WTC11 (cell line): ENCODE measurements around the gene SORCS2.

Experiments used
- AFF4 ChIP-seq: sonication (generic); formaldehyde crosslinking; IDR thresholded peaks from 2 replicates; pipeline ENCODE4 v1.8.1; 2023; ENCODE audit warnings: mild to moderate bottlenecking, missing genetic modification reagents, borderline replicate concordance
- ARID4B ChIP-seq: sonication (generic); formaldehyde crosslinking; IDR thresholded peaks from 2 replicates; pipeline ENCODE4 v1.8.0; 2023; ENCODE audit warnings: missing genetic modification reagents, mild to moderate bottlenecking, borderline replicate concordance
- ATF2 ChIP-seq: sonication (generic); formaldehyde crosslinking; IDR thresholded peaks from 2 replicates; pipeline ENCODE4 v1.8.1; 2022; ENCODE audit warnings: low read depth, missing genetic modification reagents, borderline replicate concordance
- CREM ChIP-seq: sonication (generic); formaldehyde crosslinking; IDR thresholded peaks from 2 replicates; pipeline ENCODE4 v1.8.1; 2022; ENCODE audit warnings: mild to moderate bottlenecking, missing genetic modification reagents, moderate library complexity
- GABPB1 ChIP-seq: sonication (generic); formaldehyde crosslinking; IDR thresholded peaks from 2 replicates; pipeline ENCODE4 v1.8.1; 2023; ENCODE audit warnings: mild to moderate bottlenecking, missing genetic modification reagents
- NFATC4 ChIP-seq: fragments of 250-450 bp; sonication (Bioruptor Pico); IDR thresholded peaks from 2 replicates; pipeline ENCODE4 v1.9.0; 2021; ENCODE audit warnings: mild to moderate bottlenecking
- USF2 ChIP-seq: sonication (generic); formaldehyde crosslinking; IDR thresholded peaks from 2 replicates; pipeline ENCODE4 v1.8.1; 2023; ENCODE audit warnings: mild to moderate bottlenecking, missing genetic modification reagents, moderate library complexity
- ZBTB21 ChIP-seq: sonication (generic); formaldehyde crosslinking; IDR thresholded peaks from 2 replicates; pipeline ENCODE4 v1.8.1; 2023; ENCODE audit warnings: mild to moderate bottlenecking, missing genetic modification reagents, borderline replicate concordance
- ZNF232 ChIP-seq: sonication (generic); formaldehyde crosslinking; IDR thresholded peaks from 2 replicates; pipeline ENCODE4 v1.8.0; 2022; ENCODE audit warnings: mild to moderate bottlenecking, missing genetic modification reagents
- ZNF263 ChIP-seq: sonication (generic); formaldehyde crosslinking; IDR thresholded peaks from 2 replicates; pipeline ENCODE4 v1.8.1; 2022; ENCODE audit warnings: low read depth, mild to moderate bottlenecking, moderate library complexity, missing genetic modification reagents
- TF ChIP-seq, protein P1 (sequence below): fragments of 200-600 bp; IDR thresholded peaks from 2 replicates; pipeline ENCODE4 v1.8.0; 2022; ENCODE audit warnings: antibody characterized with exemption
- TF ChIP-seq, protein P2 (sequence below): sonication (generic); formaldehyde crosslinking; IDR thresholded peaks from 2 replicates; pipeline ENCODE4 v1.8.1; 2023; ENCODE audit warnings: mild to moderate bottlenecking, moderate library complexity, missing genetic modification reagents
- TF ChIP-seq, protein P3 (sequence below): sonication (generic); formaldehyde crosslinking; IDR thresholded peaks from 2 replicates; pipeline ENCODE4 v1.8.0; 2022; ENCODE audit warnings: mild to moderate bottlenecking, missing genetic modification reagents

DNA sequence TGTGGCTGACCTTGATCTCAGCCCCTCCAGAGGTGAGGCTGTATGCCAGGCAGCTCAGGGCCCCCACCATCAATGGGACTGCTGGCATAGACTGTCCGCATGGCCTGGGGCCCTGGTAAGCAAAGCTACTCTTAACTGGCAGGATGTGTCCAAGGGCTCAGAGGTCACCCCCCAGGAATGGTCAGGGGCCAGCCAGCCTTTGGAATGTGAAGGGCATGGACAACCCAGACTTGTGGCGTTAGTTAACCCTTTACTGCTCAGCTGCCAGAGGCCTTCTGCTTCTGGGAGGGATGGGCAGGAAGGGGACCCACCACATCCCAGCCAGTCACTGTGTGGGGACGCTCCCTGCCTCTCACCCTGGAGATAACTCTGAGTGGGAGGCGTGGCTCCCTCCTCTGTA lies 322.5 kb downstream of the SORCS2 start:
- no peak for TF ChIP-seq ZNF232 (CRISPR knock-in tag)
- TF ChIP-seq, protein P1, sequence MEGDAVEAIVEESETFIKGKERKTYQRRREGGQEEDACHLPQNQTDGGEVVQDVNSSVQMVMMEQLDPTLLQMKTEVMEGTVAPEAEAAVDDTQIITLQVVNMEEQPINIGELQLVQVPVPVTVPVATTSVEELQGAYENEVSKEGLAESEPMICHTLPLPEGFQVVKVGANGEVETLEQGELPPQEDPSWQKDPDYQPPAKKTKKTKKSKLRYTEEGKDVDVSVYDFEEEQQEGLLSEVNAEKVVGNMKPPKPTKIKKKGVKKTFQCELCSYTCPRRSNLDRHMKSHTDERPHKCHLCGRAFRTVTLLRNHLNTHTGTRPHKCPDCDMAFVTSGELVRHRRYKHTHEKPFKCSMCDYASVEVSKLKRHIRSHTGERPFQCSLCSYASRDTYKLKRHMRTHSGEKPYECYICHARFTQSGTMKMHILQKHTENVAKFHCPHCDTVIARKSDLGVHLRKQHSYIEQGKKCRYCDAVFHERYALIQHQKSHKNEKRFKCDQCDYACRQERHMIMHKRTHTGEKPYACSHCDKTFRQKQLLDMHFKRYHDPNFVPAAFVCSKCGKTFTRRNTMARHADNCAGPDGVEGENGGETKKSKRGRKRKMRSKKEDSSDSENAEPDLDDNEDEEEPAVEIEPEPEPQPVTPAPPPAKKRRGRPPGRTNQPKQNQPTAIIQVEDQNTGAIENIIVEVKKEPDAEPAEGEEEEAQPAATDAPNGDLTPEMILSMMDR: no peak
- TF ChIP-seq GABPB1: no peak
- no peak for TF ChIP-seq CREM (CRISPR knock-in tag)
- no peak for TF ChIP-seq NFATC4 (CRISPR knock-in tag)
- TF ChIP-seq, protein P2, sequence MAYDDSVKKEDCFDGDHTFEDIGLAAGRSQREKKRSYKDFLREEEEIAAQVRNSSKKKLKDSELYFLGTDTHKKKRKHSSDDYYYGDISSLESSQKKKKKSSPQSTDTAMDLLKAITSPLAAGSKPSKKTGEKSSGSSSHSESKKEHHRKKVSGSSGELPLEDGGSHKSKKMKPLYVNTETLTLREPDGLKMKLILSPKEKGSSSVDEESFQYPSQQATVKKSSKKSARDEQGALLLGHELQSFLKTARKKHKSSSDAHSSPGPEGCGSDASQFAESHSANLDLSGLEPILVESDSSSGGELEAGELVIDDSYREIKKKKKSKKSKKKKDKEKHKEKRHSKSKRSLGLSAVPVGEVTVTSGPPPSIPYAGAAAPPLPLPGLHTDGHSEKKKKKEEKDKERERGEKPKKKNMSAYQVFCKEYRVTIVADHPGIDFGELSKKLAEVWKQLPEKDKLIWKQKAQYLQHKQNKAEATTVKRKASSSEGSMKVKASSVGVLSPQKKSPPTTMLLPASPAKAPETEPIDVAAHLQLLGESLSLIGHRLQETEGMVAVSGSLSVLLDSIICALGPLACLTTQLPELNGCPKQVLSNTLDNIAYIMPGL (CRISPR knock-in tag): no peak
- TF ChIP-seq USF2 (CRISPR knock-in tag): no peak
- TF ChIP-seq ATF2 (CRISPR knock-in tag): no peak
- TF ChIP-seq ARID4B (CRISPR knock-in tag): no peak
- no peak for TF ChIP-seq AFF4
- TF ChIP-seq ZNF263 (CRISPR knock-in tag): no peak
- TF ChIP-seq, protein P3, sequence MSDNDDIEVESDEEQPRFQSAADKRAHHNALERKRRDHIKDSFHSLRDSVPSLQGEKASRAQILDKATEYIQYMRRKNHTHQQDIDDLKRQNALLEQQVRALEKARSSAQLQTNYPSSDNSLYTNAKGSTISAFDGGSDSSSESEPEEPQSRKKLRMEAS (CRISPR knock-in tag): no peak
- no peak for TF ChIP-seq ZBTB21 (CRISPR knock-in tag)
